COLO668 (cell line): ENCODE measurements around the gene MRPL24.
"Not testable (repeated sequence)": the region's sequence is repeated elsewhere in the genome, so short reads cannot be mapped to it uniquely, and the experiment has no call there.

Experiments used
- DNase-seq: peaks from one replicate; lab custom pipeline; 2025; ENCODE audit not compliant: unreplicated experiment; lab: John Stamatoyannopoulos, UW

Gene MRPL24

GRCh38 chr1:156740741-156741480 is at the start of gene MRPL24:
Gene MRPL24 (minus strand): TSS chr1:156741088. CDS start chr1:156738704, 2,384 bp downstream.
- peak; percentile 98 for DNase-seq

- no peak for DNase-seq
Measured at GRCh38 chr1:156789621-156790318, 48.9 kb upstream of the MRPL24 start.

DNA sequence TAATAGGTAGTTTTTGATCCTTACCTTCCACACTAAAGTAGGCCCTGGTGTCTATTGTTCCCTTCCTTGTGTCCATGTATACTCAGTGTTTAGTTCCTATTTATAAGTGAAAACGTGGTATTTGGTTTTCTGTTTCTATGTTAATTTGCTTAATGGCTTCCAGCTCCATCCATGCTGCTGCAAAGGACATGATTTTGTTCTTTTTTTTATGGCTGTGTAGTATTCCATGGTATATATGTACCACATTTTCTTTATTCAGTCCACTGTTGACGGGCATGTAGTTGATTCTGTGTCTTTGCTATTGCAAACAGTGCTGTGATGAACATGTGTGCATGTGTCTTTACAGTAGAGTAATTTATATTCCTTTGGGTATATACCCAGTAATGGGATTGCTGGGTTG is 47.2 kb upstream of the MRPL24 start:
- no peak for DNase-seq

- no peak for DNase-seq
Measured at GRCh38 chr1:156786640-156787039, 45.8 kb upstream of the MRPL24 start.

- DNase-seq, result no peak
Measured at GRCh38 chr1:156785458-156785857, 44.6 kb upstream of the MRPL24 start.

DNA sequence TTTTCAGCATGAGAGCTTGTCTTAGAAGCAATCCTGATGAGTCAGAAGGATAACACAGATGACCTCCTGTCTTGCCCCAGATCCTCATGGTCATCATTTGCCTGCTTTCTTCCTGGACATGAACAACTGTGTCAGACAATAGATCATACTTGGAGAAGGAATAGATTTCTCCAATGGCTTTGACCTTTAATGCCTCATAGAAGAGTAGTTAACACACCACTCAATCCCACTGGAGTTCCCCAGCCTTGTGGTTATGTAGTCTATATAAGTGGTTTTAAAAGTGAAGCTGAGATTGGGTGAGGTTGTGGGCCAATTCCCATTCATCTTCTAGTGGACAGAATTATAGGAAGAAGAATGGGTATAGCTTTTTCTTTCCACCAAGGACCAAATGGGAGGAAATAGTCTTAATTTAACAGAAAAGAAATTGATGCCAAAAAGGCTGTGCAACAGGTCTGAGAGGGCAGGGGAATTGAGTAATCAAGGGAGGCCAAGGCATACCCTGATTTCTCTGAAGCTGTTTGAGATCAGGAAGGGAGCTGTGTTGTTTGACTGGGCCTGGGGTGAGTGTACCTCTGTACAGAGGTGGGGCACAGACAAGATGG is 40.8 kb upstream of the MRPL24 start:
- no peak for DNase-seq

DNA sequence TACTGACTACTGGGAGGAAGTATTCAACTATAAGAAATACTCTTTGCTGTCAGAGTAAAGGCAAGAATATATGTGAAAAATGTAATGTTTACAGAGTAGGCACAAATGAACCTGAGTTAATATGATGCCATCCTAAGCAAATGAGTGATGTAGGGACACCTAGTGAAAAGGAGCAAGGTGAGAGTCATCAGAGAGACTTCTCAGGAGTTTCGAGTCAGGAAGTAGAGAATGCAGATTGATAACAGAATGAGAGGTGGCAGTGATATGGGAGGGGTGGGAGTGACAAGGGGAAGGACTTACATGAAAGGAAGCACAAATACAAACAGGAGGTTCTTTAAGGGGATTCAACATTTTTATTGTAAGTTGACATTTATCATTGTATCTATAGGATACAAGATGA is 36.7 kb upstream of the MRPL24 start:
- DNase-seq, result no peak

- no peak for DNase-seq
Measured at GRCh38 chr1:156776942-156777341, 36.1 kb upstream of the MRPL24 start.

GRCh38 chr1:156775799-156776198 is 34.9 kb upstream of the MRPL24 start:
- DNase-seq, result no peak

- no peak for DNase-seq
Measured at GRCh38 chr1:156773607-156774006, 32.7 kb upstream of the MRPL24 start.

DNA sequence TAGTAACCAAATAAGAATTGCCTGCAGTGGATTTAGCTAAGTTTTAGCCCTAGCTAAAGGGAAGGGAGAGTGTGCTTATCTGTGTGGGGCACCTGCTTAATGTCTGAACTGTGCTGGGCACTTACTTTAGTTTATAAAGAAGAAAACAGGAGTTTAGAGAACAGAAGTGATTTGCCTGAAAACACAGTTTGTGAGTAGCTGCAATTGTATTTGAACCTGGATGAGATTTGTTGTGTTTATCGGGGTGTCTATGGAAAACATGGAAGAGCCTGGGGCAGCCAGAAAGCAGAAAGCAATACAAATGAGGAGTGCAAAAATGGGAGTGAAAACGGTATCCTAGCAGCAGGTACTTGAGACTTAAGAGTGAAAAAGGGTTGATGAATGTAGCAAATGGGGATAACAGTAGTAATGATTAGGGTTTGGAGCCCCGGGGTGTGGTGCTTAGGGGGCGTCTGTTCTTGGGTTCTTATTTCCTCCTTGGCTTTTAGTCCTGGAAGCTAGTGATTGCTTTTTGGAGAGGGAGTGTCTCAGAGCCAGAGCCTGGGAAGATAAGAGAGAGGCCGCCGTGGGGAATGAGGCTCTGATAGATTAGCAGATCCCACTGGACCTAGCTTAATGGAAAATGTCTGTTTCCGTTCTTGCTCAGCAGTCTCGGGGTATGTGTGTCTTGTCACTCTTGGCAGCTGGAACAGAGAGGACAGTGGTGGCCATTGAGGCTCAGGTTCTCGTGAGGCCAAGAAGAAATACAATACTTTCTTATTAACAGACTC is 32.0 kb upstream of the MRPL24 start:
- DNase-seq, result no peak

DNA sequence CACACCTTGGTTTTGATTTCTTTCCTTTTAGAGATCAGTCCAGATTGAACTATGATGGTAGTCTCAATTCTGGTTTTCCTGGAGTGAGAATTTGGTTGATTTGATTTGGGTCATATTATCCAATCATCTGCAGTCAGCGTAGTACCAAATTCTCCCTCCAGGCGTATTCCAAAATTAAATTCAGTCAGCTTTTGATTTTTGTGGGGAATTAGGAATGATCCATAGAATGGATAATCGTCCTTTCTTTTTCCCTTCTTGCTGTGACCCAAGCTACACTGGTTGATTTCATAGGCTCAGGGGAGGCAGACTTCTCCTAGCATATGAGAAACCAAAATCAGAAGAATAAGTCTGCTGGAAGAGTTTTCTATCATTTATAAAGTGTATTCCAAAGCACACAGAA is 31.3 kb upstream of the MRPL24 start:
- no peak for DNase-seq

GRCh38 chr1:156768610-156769295 is 27.9 kb upstream of the MRPL24 start:
- DNase-seq, result no peak

- peak; percentile 49 for DNase-seq
Measured at GRCh38 chr1:156767879-156768604, 27.2 kb upstream of the MRPL24 start.

DNA sequence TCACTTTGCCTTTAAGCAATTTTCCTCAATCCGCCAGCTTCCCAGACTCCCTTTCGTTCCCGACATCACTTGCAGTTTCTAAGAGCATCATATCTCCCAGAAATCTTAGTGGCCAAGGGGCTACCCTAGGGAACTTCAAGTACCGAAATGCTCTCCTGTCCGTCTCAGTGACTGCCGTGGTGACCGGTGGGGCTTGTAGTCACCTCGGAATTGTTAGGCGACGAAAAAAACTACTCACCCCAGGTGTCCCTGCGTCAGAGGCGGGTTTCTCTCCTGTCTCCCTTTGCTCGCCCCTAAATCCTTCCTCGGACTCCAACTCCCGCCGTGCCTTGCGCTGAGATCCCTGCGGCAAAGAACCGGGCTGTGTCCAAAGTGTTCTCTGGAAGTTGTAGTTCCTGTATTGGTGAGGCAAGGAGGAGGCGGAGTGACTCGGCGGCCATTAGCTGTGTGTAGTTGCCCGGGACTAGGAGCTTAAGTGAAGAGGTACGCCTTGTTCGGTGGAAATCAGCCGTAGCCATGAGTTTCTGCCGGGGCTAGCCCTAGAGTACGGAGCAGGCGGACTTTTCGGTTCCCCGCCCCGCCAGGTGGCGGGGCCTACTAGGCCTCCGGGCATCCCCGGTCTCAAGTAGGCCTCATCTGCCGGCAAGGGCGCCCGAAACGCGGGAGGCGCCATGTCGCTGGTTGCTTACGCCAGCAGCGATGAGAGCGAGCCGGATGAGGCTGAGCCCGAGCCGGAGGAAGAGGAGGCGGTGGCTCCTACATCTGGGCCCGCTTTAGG is 26.4 kb upstream of the MRPL24 start, which contains the start of gene PRCC:
PRCC (plus strand) TSS at position 435 of the 778 bp plus-strand sequence; CDS start at position 672, 237 bp downstream.
- DNase-seq, result peak; percentile 99

GRCh38 chr1:156766298-156767100 is 25.6 kb upstream of the MRPL24 start:
- DNase-seq, result peak; percentile 34

DNA sequence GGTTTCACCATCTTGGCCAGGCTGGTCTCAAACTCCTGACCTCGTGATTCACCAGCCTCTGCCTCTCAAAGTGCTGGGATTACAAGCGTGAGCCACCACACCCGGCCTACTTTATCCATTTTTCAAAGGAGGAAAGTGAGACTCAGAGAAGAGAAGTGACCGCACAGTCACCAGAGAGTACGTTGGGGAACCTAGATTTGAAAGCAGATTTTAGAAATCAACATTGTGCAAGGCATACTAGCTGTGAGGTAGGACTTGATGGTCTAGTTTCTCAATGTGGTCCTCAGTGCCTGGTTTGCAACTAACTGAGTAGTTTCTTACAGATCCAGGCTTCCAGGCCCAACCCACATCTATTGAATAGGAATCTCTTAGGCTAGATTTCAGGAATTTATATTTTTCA is 24.8 kb upstream of the MRPL24 start:
- no peak for DNase-seq

- not testable (repeated sequence) for DNase-seq
Measured at GRCh38 chr1:156765136-156765535, 24.2 kb upstream of the MRPL24 start.

DNA sequence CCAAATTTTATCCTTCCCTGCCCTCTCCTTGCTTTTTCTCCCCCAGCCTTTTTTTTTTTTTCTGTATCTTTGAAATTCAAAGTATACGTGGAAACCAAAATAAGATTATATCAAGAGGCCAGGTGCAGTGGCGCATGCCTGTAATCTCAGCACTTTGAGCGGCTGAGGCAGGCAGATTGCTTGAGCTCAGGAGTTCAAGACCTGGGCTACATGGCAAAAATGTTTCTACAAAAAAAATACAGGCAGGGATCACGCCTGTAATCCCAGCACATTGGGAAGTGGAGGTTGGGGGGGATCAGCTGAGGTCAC is 19.9 kb upstream of the MRPL24 start:
- DNase-seq, result no peak
